HCT116 (cell line): ENCODE data around the gene CPNE4.

ENCODE experiments used
- ZFX ChIP-seq: fragments of 450-650 bp; IDR thresholded peaks from 2 replicates; pipeline ENCODE4 v1.6.1; 2017
- TF ChIP-seq, protein P1 (sequence below): IDR thresholded peaks from 2 replicates; pipeline ENCODE4 v1.6.1; 2011; ENCODE audit warnings: mild to moderate bottlenecking, low read length, moderate library complexity; ENCODE audit not compliant: insufficient replicate concordance; ENCODE audit errors: extremely low read depth

DNA sequence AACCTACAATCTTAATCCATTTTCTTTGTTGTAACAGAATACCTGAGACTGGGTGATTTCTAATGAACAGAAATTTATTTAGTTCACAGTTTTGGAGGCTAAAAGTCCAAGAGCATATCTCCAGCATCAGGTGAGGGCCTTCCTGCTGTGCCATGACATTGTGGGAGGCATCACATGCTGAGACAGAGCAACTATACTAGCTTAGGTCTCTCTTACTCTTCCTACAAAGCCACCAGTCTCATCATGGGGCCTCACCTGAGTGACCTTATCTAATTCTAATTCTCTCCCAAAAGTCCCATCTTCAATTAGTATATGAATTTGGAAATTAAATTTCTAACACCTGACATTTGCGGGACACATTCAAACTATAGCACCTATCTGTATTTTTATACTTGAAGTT is 285.0 kb downstream of the CPNE4 start:
- TF ChIP-seq, protein P1, sequence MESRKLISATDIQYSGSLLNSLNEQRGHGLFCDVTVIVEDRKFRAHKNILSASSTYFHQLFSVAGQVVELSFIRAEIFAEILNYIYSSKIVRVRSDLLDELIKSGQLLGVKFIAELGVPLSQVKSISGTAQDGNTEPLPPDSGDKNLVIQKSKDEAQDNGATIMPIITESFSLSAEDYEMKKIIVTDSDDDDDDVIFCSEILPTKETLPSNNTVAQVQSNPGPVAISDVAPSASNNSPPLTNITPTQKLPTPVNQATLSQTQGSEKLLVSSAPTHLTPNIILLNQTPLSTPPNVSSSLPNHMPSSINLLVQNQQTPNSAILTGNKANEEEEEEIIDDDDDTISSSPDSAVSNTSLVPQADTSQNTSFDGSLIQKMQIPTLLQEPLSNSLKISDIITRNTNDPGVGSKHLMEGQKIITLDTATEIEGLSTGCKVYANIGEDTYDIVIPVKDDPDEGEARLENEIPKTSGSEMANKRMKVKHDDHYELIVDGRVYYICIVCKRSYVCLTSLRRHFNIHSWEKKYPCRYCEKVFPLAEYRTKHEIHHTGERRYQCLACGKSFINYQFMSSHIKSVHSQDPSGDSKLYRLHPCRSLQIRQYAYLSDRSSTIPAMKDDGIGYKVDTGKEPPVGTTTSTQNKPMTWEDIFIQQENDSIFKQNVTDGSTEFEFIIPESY = no peak
- no peak for TF ChIP-seq ZFX
